ENCODE data around the gene SH3BP4.

GRCh38 chr2:235098736-235099494 lies 147.1 kb downstream of the SH3BP4 start:
- TF ChIP-seq CTCF (IDR thresholded peaks at IDR 0.05) (no peak), POLR2A (IDR thresholded peaks at IDR 0.05) (no peak)

Data from vagina (tissue), 2 donors.